NCI-H1694 treated with DMSO at 0.1 percent for 48 hours (cell line): ENCODE measurements around the gene C2CD4D.
"Not testable (repeated sequence)": the region's sequence is repeated elsewhere in the genome, so short reads cannot be mapped to it uniquely, and the experiment has no call there.

Experiments
- DNase-seq: peaks from one replicate; lab custom pipeline; 2025; lab: John Stamatoyannopoulos, UW

C2CD4D gene

GRCh38 chr1:151858886-151859665 lies 19.5 kb upstream of the C2CD4D start:
- no peak for DNase-seq

- DNase-seq = no peak
Measured at GRCh38 chr1:151858030-151858746, 18.6 kb upstream of the C2CD4D start.

- DNase-seq = no peak
Measured at GRCh38 chr1:151855933-151856332, 16.3 kb upstream of the C2CD4D start.

- DNase-seq = not testable (repeated sequence)
Measured at GRCh38 chr1:151855516-151855915, 15.9 kb upstream of the C2CD4D start.

DNA sequence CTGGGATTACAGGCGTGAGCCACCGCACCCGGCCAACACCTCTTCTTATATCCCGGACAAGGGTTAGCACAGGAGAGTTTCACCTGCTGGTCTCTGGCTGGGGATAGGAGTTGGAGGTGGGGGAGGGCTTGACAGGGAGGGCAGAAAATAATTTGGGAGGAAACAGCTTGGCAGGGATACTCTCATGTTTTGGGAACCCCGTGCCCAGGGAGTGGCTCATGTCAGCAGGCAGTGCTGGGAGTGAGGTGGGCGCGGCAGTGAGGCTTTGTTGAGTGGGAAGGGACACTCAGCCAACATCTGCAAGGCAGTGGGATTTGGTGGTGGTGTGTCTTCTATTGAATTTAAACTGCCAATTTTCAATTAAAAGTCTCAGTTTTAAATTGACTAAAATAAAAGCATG lies 15.0 kb upstream of the C2CD4D start:
- DNase-seq = no peak

- no peak for DNase-seq
Measured at GRCh38 chr1:151853411-151853943, 13.9 kb upstream of the C2CD4D start, which contains the start of gene THEM5. TSS of gene THEM5 (minus strand) at chr1:151853712. CDS start at chr1:151853565, 147 bp downstream.

GRCh38 chr1:151852733-151853132 lies 13.1 kb upstream of the C2CD4D start:
- DNase-seq = no peak

GRCh38 chr1:151851886-151852285 lies 12.3 kb upstream of the C2CD4D start:
- no peak for DNase-seq

DNA sequence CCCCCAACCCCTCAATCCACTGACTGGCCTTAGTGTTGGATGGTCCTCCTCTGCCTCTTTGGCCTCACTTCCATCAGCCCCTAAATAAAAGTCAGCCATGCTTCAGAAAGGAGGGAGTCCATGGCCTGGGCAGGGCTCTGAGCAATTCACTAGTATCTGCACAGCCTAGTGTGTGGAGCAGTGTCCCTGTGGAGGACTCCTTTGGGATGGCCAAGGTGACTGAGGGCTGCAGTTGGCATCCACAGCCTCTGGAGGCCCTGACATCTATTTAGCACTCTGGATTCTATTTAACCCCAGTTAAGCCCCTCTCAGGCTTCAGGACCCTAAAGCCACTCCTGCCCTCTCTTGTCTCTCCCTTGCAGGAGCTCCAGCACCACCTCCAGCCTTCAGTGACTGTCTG lies 10.3 kb upstream of the C2CD4D start:
- no peak for DNase-seq

GRCh38 chr1:151849126-151849525 lies 9.5 kb upstream of the C2CD4D start:
- DNase-seq = no peak

GRCh38 chr1:151847867-151848596 lies 8.4 kb upstream of the C2CD4D start:
- DNase-seq = no peak

DNA sequence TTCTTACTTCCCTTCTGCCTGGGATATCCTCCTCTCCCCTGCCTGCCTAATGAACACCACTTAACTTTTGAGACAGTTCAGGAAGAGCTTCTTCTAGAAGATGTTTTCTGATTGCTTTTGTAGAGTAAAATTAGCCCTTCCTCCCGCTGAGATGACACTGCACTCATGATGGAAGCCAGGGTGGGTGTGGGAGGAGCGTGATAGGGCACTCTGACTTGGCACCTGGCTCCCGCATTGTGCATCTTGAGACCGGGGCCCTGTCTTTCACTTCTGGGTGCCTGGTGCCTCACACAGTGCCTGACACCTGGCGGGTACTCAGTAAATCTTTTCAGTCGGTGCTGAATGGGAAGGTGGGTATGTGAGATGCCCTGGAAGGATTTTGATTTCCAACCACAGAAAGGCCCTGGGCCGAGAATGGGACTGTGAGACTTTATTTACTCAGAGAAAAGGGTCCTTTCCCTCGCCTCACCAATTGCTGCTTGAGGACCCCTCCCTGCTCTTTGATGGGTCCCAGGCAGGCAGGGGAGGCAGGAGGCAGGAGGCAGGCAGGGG lies 7.1 kb upstream of the C2CD4D start:
- DNase-seq = no peak

DNA sequence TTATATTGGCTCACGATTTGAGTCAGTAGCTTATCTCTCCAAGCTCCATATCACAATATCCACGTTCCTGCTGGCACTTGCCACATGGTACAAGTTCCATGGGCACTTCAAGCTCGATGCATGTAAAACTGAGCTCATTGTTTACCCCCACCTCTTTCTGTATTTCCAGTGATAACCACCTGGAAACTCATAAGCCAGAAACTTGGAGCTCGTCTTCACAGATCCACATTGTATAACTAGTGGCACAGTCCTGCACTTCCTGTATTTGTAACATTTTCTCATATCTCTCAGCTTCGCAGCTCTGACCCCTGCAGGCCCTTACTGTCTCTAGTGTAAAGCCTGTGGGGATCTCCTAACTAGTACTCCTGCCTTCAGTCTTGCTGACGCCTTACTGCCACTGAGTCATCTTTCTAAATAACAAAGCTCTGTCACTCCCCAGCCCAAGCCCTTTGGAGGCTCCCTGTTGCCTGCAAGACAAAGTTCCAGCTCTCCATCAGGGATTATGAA lies 6.5 kb upstream of the C2CD4D start:
- no peak for DNase-seq

- no peak for DNase-seq
Measured at GRCh38 chr1:151843398-151843797, 3.8 kb upstream of the C2CD4D start.

DNA sequence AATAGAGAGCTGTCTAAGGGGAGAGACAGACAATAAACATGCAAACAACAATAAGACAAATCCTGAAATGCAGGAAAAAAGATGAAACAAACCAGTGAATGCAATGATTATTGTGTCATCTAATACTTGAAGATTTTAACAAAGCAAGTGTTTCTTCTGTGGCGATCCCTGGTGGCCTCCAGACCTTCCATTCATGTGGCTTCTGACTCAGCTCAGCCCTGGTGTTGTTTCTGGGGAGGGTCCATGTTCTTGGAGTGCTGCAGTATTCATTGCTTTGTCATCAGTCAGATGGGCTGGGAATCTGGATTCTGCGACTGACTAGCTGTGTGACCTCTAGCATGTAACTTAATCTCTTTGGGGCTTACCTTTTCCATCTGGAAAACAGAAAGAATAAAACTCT lies 1.5 kb upstream of the C2CD4D start:
- no peak for DNase-seq

DNA sequence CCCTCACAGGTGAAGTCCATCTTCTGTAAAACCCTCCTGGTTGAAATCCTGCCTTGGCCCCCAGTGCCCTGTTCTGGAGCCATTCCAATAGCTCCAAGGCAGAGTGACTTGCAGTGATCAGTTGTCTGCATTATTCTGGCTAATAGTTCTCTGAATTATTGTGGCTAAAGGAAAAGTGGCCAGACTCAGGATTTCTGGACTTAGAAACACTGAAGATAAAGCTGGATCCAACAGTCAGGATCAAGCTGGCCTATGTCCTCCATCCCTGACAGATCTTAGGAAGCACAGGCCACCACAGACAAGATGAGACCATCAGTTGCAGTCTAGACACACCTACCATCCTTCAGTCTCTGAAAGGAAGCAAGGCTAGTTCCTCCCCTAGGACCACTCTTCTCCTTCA lies 801 bp upstream of the C2CD4D start:
- no peak for DNase-seq

DNA sequence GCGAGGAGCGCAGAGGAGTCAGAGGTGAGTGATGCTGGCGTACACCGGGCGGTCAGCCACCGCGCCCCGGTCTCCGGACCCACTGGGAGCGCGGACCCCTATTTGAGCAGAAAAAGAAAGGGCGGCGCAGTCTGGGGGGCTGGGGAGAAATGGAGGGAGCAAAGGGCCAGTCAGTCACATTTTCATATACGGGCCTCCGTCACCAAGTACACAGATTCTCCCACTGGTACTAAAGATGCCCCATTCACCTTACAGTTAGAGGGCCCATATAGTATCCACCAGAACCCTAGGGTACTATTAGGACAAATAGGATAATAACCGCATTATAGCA lies 573 bp downstream of the C2CD4D start:
- DNase-seq = no peak

GRCh38 chr1:151838222-151839081 lies 1.2 kb downstream of the C2CD4D start:
- DNase-seq = no peak

- DNase-seq = no peak
Measured at GRCh38 chr1:151837884-151838221, 1.8 kb downstream of the C2CD4D start.

DNA sequence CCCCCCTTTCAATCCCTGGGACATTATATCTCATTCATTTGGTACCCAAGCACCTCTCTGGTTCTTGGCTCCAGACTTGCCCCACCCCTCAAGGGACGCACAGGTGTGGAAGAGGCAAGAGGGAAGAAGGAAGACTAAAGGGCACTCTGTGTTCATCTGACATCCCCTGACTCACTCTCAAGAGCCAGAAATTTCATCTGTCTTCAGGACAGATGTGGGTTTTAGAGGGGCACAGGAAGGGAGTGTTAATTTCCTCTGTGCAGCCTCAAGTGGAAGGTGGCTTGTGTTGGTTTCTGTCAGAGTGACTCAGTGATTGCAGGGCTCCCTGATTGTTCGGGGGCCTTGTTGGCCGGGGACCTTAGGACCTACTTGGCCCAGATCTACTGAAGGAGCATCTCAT lies 2.4 kb downstream of the C2CD4D start:
- no peak for DNase-seq

GRCh38 chr1:151835596-151835995 lies 4.0 kb downstream of the C2CD4D start:
- no peak for DNase-seq
